HG03103 (cell line): ENCODE measurements around the gene SLC22A7.

Experiments
- ATAC-seq: cut with Tn5 transposase; IDR thresholded peaks from one replicate; pipeline ENCODE4 v1.9.1; 2021; ENCODE audit warnings: low read depth; ENCODE audit not compliant: unreplicated experiment

Gene SLC22A7

DNA sequence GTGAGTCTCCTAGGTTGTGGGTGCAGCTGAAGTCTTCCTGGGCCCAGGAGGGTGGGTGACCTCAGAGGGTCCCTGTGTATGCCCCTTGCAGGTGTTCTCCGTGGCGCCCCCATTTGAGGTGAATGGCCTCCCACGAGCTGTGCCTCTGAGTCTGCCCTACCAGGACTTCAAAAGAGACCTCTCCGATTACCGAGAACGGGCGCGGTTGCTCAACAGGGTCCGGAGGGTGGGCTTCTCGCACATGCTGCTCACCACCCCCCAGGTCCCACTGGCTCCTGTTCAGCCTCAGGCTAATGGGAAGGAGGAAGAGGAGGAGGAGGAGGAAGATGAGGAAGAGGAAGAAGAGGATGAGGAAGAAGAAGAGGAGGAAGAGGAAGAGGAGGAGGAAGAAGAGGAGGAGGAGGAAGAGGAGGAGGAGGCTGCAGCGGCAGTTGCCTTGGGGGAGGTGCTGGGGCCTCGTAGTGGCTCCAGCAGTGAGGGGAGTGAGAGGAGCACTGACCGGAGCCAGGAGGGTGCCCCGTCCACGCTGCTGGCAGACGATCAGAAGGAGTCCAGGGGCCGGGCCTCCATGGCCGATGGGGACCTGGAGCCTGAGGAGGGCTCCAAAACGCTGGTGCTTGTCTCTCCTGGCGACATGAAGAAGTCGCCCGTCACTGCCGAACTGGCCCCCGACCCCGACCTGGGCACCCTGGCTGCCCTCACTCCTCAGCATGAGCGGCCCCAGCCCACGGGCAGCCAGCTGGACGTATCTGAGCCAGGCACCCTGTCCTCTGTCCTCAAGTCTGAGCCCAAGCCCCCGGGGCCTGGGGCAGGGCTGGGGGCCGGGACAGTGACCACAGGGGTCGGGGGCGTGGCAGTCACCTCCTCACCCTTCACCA is 15.2 kb upstream of the SLC22A7 start:
- no peak for ATAC-seq

DNA sequence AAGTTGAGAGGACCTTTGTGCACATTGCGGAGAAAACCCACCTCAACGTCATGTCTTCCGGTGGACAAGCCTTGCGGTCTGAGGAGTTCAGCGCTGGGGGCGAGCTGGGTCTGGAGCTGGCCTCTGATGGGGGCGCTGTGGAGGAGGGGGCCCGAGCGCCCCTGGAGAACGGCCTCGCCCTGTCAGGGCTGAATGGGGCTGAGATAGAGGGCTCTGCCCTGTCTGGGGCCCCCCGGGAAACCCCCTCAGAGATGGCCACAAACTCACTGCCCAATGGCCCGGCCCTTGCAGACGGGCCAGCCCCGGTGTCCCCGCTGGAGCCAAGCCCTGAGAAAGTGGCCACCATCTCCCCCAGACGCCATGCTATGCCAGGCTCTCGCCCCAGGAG is 14.6 kb upstream of the SLC22A7 start:
- no peak for ATAC-seq

DNA sequence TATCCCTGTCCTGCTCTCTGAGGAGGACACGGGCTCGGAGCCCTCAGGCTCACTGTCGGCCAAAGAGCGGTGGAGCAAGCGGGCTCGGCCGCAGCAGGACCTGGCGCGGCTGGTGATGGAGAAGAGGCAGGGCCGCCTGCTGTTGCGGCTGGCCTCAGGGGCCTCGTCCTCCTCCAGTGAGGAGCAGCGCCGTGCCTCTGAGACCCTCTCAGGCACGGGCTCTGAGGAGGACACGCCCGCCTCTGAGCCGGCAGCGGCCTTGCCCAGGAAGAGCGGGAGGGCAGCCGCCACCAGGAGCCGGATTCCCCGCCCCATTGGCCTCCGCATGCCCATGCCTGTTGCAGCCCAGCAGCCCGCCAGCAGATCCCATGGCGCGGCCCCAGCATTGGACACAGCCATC is 14.2 kb upstream of the SLC22A7 start:
- ATAC-seq: no peak

DNA sequence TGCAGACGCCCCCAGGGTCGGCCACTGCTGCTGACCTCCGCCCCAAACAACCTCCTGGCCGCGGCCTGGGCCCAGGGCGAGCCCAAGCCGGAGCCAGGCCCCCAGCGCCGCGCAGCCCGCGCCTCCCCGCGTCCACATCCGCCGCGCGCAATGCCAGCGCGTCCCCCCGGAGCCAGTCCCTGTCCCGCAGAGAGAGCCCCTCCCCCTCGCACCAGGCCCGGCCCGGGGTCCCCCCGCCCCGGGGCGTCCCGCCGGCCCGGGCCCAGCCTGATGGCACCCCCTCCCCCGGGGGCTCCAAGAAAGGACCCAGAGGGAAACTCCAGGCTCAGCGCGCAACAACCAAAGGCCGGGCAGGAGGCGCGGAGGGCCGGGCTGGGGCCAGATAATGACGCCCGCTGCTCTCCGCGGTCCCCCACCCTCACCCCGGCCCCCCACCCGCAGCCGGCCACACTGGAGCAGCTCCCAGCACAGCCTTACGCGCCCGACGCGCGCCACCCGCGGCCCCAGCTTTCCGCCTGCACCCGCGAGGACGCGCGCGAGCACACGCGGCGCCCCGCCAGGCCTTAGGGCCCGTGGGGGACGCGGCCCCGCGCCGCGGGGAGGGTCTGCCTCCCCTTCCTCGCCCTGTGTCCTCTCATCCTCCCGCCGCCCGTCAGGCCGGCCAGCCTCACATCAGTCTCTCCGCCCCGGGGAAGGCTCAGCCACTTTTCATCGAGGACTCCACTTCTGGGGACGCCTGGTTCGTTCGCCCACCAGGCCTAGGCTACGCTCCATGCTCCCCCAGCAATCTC is 12.9 kb upstream of the SLC22A7 start:
- ATAC-seq: no peak

DNA sequence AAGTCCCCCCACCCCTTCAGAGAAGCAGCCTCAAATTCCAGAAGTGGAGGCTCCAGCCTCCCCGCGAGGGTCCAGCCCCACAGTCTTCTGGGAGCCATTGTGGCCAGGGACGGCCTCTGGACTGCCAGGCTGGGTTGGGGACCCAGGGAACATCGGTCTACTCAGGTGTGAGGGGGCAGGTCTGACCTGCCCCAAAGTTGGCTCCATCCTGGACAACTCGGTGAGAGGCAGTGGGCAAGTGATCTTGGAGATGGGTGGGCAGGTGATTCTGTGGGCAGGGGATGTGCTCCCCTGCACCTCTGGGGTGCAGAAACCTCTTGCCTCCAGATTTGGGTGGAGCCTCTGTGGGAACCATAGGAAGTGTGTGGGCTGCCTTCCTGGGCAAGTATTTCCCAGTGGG is 12.2 kb upstream of the SLC22A7 start:
- ATAC-seq: no peak

DNA sequence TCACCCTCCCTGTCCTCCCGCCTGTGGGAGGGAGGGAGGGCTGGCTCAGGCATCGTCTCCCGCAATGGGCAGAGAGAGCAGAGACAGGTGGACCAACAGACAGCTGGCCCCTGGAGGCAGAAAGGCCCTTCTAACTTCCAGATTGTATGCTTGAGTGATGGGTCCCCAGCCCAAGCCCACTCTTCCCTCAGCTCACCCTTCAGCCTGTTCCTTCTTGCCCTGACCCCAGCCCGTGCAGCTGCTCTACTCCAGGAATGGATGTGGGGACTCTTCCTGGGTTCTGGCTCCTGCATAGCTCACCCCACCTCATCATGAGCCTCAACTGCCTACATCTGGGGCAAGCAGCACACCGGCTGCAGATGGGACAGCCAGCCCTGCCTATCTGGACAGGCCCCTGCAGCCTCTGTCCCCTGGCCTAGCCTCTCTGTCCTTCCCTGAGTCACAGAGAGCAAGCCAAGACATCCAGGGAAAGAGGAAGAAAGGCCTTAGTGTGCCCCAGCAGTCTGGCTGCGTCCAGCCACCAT is 11.5 kb upstream of the SLC22A7 start:
- ATAC-seq: no peak

DNA sequence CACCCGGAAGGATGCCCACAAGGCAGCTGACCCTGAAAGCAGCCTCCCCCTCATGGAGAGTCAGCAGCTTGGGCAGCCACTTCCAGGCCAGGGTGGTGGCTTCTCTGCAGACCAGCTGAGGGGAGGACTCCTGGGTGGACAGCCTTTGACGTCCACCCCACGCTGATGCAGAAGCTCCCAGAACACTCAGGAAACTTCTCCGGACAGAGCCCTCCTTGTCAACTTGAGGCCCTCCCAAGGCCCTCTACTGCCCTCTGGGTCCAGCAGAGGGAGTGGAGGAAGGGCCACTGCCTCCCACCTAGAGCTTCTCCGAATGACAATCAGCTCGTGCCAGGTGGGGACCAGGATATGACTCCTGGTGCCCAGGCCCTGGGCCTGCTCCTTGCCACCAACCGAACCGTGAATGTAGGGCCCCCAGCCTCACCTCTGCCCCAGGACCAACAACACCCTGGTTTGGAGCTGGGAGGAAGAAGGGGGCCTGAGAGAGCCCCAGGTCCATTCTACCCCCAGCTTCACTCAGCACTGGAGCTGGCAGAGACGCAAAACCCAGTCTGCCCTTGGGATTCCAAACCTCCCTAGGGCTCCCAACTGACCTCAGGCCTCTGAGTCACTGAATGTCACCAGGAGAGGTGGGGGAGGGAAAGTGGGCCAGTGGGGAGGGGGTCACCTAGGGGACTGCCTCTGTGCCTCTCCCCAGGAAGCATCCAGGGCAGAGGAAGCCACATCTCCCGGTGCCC is 10.9 kb upstream of the SLC22A7 start:
- no peak for ATAC-seq

DNA sequence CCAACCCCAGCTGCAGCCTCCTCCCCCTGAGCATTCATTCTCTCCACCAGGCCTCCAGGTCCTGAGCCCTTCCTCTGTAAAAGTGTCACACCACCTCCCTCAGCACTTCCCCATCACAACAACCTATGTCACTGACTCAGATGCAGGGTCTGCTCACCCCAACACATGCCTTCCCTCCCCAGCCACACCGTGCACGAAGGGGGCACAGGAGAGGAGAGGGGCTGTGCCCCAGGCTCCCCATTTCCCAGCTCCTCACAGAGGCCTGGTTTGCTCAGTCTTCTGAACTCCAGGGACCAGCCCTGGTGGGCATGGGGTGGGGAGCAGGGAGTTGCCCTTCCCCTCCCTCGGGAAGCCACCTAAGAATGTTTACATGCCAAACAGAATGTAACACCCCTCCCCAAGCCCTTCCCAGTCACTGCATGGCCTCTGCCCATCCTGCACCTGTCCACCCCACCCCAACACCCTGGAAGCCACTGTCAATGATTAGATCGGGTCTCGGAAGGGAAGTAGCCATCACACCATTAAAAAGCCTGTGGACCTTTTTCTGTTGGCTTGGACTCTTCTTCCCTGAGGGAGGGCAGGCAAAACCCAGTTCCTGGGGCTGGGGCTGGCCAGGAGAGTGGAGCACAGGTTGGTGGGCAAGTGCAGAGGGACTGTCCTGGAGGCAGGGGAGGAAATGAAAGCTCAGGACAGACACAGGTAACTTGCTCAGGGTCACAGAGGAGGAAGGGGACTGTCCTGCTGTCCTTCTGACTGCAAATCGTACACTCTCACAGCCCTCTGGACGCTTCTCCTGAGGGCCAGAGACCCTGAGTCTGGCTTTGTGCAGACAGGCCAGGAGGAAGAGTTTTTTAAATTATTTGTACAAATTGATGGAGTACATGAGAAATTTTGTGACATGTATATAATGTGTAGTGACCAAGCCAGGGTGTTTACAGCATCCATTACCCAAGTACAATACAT is 10.1 kb upstream of the SLC22A7 start:
- ATAC-seq: no peak

DNA sequence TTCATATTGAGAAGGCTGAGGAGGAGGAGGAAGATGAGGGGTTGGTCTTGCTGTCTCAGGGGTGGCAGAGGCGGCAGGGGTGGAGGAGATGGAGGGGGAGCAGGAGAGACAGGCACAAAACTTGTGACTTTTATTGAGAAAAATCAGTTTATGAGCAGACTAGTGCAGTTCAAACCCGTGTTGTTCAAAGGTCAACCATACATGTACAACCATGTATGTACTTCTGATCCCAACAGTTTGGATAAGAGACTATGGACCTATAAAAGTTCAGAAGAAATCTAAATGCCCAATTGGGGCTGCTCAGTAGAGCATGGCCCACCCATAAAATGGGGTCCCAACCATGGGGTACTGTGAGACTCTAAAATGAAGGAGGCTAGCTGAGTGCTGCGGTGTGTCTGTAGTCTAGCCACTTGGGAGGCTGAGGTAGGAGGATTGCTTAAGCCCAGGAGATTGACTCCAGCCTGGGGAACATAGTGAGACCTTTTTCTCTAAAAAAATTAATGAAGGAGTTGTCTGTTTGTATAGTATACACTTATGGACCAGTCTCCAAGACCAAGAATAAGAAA is 7.6 kb upstream of the SLC22A7 start:
- ATAC-seq: no peak

DNA sequence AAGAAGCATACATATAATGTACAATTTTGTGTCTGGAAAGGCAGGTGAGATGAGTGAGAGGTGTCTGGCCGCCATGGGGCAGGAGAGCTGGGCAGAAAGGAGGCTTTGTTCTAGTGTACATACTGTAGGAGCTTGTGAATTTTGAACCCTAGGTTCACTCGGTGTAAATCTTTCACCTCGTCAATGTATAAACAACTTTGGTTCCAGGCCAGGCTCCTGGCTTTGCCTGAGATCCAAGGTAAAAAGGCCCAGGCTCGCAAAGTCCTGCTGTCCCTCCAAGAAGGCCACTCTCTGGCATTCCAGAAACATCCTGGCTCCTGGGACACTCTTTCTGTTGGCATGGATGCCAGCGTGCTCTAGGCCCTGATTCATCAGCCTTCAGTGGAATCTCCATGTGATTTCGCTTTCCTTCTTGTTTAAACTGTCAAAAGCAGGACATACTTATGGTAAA is 7.1 kb upstream of the SLC22A7 start:
- ATAC-seq: no peak

DNA sequence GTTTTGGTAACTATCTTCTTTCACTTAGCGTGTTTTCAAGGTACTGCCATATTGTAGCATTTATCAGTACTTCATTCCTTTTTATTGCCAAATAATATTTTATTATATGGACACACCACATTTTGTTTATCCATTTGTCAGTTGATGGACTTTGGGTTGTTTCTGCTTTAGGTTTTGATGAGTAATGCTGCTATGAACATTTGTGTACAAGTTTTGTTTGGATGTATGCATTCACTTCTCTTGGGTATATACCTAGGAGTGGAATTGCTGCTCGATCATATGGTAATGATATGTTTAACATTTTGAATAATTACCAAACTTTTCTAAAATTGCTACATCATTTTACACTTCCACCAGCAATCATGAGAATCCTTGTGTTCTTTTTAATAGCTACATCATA is 6.4 kb upstream of the SLC22A7 start:
- no peak for ATAC-seq

DNA sequence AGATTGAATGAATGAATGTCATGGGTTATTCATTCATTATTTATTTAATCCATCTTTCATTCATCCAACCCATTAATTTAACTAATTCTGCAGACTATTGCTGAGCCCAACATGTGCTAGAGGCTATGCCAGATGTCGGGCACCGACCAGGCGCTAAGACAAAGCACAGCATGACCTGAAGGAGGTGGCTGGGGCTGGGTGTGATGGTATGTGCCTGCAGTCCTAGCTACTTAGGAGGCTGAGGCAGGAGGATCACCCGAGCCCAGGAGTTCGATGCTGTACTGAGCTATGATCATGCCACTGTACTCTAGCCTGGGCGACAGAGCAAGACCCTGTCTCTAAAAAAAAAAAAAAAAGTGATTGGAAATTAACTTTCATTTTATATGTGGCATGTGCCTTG is 5.7 kb upstream of the SLC22A7 start:
- no peak for ATAC-seq

DNA sequence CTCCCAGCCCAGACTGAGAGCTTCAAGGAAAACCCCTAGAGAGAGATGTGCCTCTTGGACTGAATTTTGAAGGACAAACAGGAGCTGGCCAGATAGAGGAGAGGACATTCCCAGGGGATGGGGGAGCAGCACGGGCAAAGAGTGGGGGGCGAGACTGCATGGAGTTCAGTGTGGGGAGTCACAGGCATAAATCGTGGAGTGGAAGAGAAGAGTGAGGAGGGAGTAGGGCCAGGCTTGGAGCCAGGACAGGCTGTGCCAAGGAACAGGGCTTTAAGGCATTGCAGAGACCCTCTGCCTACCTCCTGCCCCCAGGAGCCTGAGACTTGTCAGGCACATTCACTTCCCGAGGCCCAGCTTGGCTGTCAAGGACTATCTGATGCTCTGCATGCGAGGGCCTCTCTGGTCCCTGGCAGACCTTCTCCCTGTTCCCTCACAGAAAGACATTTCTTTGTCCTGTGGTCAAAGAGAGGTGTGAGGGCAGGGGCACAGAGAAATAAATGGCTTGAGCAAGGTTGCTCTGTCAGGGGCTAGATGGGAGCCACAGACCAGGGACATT is 5.2 kb upstream of the SLC22A7 start:
- no peak for ATAC-seq

DNA sequence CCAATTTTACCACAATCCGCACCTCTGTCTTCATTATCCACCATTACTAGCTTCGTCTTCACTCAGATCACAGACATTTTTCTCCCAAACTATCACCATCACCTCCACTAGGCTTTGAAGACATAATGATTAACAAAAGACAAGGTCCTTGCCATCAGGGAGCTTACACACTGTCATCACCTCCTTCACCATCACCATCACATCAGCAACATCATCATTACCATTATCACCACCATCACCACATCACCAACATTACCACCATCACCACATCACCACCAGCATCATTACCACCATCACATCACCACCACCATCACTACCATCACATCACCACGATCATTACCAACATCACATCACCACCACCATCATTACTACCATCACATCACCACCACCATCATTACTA is 4.4 kb upstream of the SLC22A7 start:
- no peak for ATAC-seq

DNA sequence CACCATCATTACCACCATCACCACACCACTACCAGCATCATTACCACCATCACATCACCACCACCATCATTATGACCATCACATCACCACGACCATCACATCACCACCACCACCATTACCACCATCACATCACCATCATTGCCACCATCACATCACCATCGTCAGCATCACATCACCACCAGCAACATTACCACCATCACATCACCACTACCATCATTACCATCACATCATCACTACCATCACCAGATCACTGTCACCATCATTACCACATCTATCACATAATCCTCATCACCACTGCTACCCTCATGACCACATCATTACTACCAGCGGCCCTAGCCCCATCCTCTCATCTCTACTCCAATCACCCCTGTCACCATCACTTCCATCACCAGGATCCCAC is 3.5 kb upstream of the SLC22A7 start:
- ATAC-seq: no peak

DNA sequence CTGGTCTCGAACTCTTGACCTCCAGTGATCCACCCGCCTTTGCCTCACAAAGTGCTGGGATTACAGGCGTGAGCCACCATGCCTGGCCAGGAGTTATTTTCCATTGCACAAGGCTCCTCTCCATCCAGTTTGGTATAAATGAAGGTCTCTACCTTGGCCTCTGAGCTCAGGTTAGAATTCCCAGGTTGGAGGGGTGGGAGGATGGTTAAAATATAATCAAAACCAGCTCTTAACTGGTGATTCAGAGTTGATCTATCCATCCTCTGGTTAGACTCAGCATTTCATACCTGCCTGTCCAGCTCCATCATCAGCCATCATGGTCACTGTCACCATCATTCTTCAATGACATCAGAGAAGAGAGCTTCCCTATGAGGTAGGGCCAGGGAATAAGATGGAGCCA is 2.6 kb upstream of the SLC22A7 start:
- no peak for ATAC-seq

DNA sequence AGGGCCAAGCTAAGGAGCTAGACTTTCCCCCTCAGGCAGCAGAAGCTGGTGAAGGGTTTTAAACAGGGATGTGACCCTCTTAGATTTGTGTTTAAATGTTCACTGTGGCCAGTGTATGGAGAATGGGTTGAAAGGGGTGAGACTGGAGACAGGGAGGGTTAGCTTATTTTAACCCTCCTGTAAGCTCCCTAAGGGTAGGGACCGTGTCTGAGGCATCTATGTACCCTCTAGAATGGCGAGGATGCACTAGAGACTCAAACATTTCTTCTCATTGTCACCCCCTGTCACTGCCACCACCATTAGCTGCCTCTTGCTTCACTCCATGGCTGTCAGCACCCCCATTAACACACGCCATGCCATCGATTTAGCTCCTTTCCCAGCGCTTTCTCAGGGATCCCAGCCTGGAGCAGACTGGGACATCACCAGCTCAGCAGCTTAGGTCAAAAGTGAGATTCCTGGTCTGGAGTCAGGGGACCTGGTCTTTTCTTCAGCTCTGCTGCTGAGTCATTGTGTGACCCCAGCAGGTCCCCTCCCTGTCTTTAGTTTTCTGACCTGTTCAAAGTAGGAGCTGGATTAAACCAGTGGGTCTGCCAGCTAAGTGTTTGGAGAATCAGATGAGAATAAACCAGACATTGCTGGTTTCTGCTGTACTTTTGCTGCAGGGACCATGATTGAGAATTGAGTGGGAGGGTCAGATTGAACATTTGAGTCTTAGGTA is 1.1 kb upstream of the SLC22A7 start:
- no peak for ATAC-seq

DNA sequence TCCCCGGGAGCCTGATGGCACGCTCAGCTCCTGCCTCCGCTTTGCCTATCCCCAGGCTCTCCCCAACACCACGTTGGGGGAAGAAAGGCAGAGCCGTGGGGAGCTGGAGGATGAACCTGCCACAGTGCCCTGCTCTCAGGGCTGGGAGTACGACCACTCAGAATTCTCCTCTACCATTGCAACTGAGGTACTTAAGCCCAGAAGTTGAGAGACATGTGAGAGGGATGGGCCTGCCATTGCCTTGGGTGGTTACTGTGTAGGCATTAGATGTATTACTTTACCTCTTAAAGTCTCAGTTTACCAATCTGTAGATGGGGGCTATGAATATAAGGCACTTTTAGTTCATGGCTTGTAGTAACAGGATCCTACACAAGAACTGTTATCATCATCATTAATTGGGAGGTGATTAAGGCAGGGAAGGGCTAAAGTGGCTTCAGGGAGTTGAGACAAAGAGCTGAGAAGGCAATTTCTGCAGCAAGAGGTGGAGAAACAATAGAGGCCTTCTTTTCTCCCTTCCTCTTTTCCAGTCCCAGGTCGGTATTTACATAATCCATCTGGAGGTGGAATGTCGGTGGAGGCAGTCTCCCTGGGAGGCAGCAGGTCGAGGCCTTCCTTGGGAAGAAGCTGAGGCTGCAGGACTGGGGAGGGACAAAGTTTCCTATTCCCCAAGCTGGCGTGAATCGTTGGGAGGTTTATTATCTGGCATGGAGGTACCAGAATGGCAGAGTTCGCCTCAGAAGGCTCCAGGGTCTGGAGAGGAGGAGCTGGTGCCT is 691 bp downstream of the SLC22A7 start:
- ATAC-seq: no peak
